Stimulated activated CD4-positive, alpha-beta T cell treated with anti-CD3 and anti-CD28 coated beads, Interleukin-1b, Interleukin-23, amount 100 ng/mL, for 24 hours (primary cell): ENCODE data around the gene ACP4.
"Not testable (repeated sequence)": the region's sequence is repeated elsewhere in the genome, so short reads cannot be mapped to it uniquely, and the experiment has no call there.

Experiments
- DNase-seq, 4 experiments: peaks; one replicate each; pipeline ENCODE4 v3.0.0-alpha.2; 2020; ENCODE audit warnings: low read depth in 4 of 4, low spot score in 1 of 4

ACP4 gene

GRCh38 chr19:50790396-50790795 lies at the start of gene ACP4:
ACP4 (plus strand) TSS chr19:50790415; CDS start chr19:50790415, 0 bp downstream.
- no peak for DNase-seq

GRCh38 chr19:50741179-50741933 lies 48.9 kb upstream of the ACP4 start:
- no peak for DNase-seq

GRCh38 chr19:50743537-50743936 lies 46.7 kb upstream of the ACP4 start:
- DNase-seq = no peak

- DNase-seq = no peak
Observed at GRCh38 chr19:50745221-50745620, 45.0 kb upstream of the ACP4 start.

GRCh38 chr19:50747141-50747540 lies 43.1 kb upstream of the ACP4 start:
- DNase-seq = not testable (repeated sequence)

- DNase-seq = no peak
Observed at GRCh38 chr19:50749490-50749889, 40.7 kb upstream of the ACP4 start.

GRCh38 chr19:50750010-50750409 lies 40.2 kb upstream of the ACP4 start:
- no peak for DNase-seq

- no peak for DNase-seq
Observed at GRCh38 chr19:50753879-50754278, 36.3 kb upstream of the ACP4 start.

- DNase-seq = not testable (repeated sequence)
Observed at GRCh38 chr19:50756244-50756643, 34.0 kb upstream of the ACP4 start.

GRCh38 chr19:50757624-50758023 lies 32.6 kb upstream of the ACP4 start:
- not testable (repeated sequence) for DNase-seq

- DNase-seq = not testable (repeated sequence)
Observed at GRCh38 chr19:50759076-50759475, 31.1 kb upstream of the ACP4 start.

- DNase-seq = no peak
Observed at GRCh38 chr19:50759886-50760285, 30.3 kb upstream of the ACP4 start.

GRCh38 chr19:50761501-50761900 lies 28.7 kb upstream of the ACP4 start:
- not testable (repeated sequence) for DNase-seq

GRCh38 chr19:50763521-50763920 lies 26.7 kb upstream of the ACP4 start:
- DNase-seq = not testable (repeated sequence)

- DNase-seq = no peak
Observed at GRCh38 chr19:50764409-50764808, 25.8 kb upstream of the ACP4 start.

GRCh38 chr19:50766746-50767145 lies 23.5 kb upstream of the ACP4 start:
- DNase-seq = not testable (repeated sequence)

- not testable (repeated sequence) for DNase-seq
Observed at GRCh38 chr19:50767263-50767662, 23.0 kb upstream of the ACP4 start.

GRCh38 chr19:50768277-50768676 lies 21.9 kb upstream of the ACP4 start:
- no peak for DNase-seq

GRCh38 chr19:50770164-50770563 lies 20.1 kb upstream of the ACP4 start, which contains the start of gene GPR32:
GPR32 (plus strand) TSS chr19:50770464; CDS start chr19:50770601, 137 bp downstream.
- DNase-seq = not testable (repeated sequence)

GRCh38 chr19:50770888-50771287 lies 19.3 kb upstream of the ACP4 start:
- no peak for DNase-seq

GRCh38 chr19:50772476-50772875 lies 17.7 kb upstream of the ACP4 start:
- no peak for DNase-seq

GRCh38 chr19:50772912-50773311 lies 17.3 kb upstream of the ACP4 start:
- not testable (repeated sequence) for DNase-seq

- DNase-seq = not testable (repeated sequence)
Observed at GRCh38 chr19:50773454-50773853, 16.8 kb upstream of the ACP4 start.
